ENCODE data around the gene WAPL. TPM values are rescaled to one million over a fixed set of nuclear protein-coding genes. Genes with fewer than 3 reads are reported as not detected.

The WAPL gene
- total and polyA plus RNA-seq, 9 of the 15 experiments (the other 6 are each of a cell fraction or from before 2014, with no cell fraction given) = 14.3 to 36.4 (median 25.3) TPM

DNA sequence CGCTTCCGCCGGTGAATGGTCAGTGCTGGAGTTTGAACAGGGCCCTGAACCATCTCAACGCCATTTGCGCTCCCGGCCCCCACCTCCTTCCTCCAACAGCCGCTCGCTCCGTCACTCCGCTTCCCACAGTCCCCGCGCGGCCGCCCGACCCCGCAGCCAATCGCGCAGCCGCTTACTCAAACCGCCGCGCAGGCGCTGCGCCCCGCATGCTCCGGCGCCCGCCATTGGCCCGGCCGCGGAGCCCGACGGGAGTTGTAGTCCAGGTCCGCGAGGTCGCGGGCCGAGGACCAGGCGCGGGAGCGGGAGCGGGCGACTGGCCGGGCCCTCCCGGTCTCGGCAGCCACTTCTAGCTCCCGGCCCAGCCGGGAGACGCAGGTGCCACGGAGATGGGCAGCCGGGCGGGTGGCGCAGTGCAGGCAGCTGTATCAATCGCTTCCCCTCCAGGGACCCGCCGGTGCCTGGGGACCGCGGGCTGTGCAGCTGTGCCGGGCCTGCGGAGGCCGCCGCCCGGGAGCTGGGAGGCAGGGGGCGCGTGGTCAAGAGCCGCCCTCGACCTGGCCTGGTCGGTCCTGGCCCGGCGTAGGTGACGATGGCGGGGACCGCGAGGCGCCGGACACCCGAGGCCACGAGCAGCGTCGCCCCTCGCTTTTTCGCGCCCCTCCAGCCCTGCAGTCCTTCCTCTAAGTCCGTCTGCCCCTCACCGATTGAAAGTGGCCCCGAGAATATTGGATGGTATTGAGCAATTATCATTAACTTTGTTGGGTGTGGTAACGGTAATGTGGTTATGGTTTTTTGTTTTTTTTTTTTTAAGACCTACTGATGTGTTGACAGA is at the start of gene WAPL (continued):
- TF ChIP-seq CBX2 (IDR thresholded peaks at IDR 0.05; ENCODE audit: insufficient read depth, low read length, poor library complexity, severe bottlenecking) = no peak
- no peak for TF ChIP-seq SMC3 (conservative IDR thresholded peaks at IDR 0.05; ENCODE audit: insufficient read depth, low read depth, low read length)
- peak; percentile 51; the same call in 1 of the 2 replicates for TF ChIP-seq ATF7 (IDR thresholded peaks at IDR 0.05)
- TF ChIP-seq RCOR1 (IDR thresholded peaks at IDR 0.05; ENCODE audit: borderline replicate concordance in 1 of 2, low read depth in 2 of 2, low read length in 2 of 2) = no peak
- TF ChIP-seq DDX20 (tag; IDR thresholded peaks at IDR 0.05; ENCODE audit: low read depth) = no peak
- no peak for TF ChIP-seq ZNF253 (CRISPR knock-in tag; conservative IDR thresholded peaks at IDR 0.05)
- no peak for TF ChIP-seq ZNF146 (CRISPR knock-in tag; IDR thresholded peaks at IDR 0.05; ENCODE audit: unreplicated experiment)
- TF ChIP-seq, protein P1, sequence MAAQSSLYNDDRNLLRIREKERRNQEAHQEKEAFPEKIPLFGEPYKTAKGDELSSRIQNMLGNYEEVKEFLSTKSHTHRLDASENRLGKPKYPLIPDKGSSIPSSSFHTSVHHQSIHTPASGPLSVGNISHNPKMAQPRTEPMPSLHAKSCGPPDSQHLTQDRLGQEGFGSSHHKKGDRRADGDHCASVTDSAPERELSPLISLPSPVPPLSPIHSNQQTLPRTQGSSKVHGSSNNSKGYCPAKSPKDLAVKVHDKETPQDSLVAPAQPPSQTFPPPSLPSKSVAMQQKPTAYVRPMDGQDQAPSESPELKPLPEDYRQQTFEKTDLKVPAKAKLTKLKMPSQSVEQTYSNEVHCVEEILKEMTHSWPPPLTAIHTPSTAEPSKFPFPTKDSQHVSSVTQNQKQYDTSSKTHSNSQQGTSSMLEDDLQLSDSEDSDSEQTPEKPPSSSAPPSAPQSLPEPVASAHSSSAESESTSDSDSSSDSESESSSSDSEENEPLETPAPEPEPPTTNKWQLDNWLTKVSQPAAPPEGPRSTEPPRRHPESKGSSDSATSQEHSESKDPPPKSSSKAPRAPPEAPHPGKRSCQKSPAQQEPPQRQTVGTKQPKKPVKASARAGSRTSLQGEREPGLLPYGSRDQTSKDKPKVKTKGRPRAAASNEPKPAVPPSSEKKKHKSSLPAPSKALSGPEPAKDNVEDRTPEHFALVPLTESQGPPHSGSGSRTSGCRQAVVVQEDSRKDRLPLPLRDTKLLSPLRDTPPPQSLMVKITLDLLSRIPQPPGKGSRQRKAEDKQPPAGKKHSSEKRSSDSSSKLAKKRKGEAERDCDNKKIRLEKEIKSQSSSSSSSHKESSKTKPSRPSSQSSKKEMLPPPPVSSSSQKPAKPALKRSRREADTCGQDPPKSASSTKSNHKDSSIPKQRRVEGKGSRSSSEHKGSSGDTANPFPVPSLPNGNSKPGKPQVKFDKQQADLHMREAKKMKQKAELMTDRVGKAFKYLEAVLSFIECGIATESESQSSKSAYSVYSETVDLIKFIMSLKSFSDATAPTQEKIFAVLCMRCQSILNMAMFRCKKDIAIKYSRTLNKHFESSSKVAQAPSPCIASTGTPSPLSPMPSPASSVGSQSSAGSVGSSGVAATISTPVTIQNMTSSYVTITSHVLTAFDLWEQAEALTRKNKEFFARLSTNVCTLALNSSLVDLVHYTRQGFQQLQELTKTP (IDR thresholded peaks at IDR 0.05; ENCODE audit: low read depth in 1 of 2, partially characterized antibody in 2 of 2) = no peak
- TF ChIP-seq, protein P2, sequence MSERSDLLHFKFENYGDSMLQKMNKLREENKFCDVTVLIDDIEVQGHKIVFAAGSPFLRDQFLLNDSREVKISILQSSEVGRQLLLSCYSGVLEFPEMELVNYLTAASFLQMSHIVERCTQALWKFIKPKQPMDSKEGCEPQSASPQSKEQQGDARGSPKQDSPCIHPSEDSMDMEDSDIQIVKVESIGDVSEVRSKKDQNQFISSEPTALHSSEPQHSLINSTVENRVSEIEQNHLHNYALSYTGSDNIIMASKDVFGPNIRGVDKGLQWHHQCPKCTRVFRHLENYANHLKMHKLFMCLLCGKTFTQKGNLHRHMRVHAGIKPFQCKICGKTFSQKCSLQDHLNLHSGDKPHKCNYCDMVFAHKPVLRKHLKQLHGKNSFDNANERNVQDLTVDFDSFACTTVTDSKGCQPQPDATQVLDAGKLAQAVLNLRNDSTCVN (CRISPR knock-in tag; IDR thresholded peaks at IDR 0.05) = no peak
- no peak for TF ChIP-seq PRMT5 (CRISPR knock-in tag; IDR thresholded peaks at IDR 0.05)
- no peak for TF ChIP-seq SMARCC2 (IDR thresholded peaks at IDR 0.05; ENCODE audit: low read depth)
- peak; percentile 84 for TF ChIP-seq MYC (IDR thresholded peaks at IDR 0.05; ENCODE audit: low read depth, low read length)
- TF ChIP-seq MYC (CRISPR knock-in tag; IDR thresholded peaks at IDR 0.05; ENCODE audit: borderline replicate concordance, low read depth) = no peak
- TF ChIP-seq TBL1XR1 (IDR thresholded peaks at IDR 0.05; ENCODE audit: low read length in 2 of 2) = no peak
- no peak for TF ChIP-seq RFX5 (IDR thresholded peaks at IDR 0.05; ENCODE audit: low read depth, low read length)
- no peak for TF ChIP-seq NUFIP1 (IDR thresholded peaks at IDR 0.05; ENCODE audit: partially characterized antibody)
- TF ChIP-seq CHD1 (IDR thresholded peaks at IDR 0.05; ENCODE audit: low read length) = peak; percentile 56
- no peak for TF ChIP-seq NCOA1 (IDR thresholded peaks at IDR 0.05; ENCODE audit: low read depth)
- TF ChIP-seq GTF2A2 (tag; IDR thresholded peaks at IDR 0.05) = no peak
- no peak for TF ChIP-seq POLR3A (IDR thresholded peaks at IDR 0.05; ENCODE audit: borderline replicate concordance, extremely low read depth, insufficient read depth, insufficient read length)
- TF ChIP-seq FOXM1 (IDR thresholded peaks at IDR 0.05; ENCODE audit: low read depth) = no peak
- no peak for TF ChIP-seq FOXM1 (CRISPR knock-in tag; IDR thresholded peaks at IDR 0.05; ENCODE audit: low read depth)
- TF ChIP-seq CXXC5 (CRISPR knock-in tag; IDR thresholded peaks at IDR 0.05) = peak; percentile 91

All from K562 (cell line).